ENCODE data around the gene NUPR1. TPM values are rescaled to one million over a fixed set of nuclear protein-coding genes. Genes with fewer than 3 reads are reported as not detected.
A peak's percentile ranks its signal among the peaks of the same experiment; 100 is the strongest.

Gene NUPR1
- total and polyA plus RNA-seq, 2 of the 13 experiments (the other 11 are each of a cell fraction or from before 2014, with no cell fraction given) = 18.0 to 25.6 TPM

- TF ChIP-seq, protein P1, sequence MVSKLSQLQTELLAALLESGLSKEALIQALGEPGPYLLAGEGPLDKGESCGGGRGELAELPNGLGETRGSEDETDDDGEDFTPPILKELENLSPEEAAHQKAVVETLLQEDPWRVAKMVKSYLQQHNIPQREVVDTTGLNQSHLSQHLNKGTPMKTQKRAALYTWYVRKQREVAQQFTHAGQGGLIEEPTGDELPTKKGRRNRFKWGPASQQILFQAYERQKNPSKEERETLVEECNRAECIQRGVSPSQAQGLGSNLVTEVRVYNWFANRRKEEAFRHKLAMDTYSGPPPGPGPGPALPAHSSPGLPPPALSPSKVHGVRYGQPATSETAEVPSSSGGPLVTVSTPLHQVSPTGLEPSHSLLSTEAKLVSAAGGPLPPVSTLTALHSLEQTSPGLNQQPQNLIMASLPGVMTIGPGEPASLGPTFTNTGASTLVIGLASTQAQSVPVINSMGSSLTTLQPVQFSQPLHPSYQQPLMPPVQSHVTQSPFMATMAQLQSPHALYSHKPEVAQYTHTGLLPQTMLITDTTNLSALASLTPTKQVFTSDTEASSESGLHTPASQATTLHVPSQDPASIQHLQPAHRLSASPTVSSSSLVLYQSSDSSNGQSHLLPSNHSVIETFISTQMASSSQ (IDR thresholded peaks at IDR 0.05; ENCODE audit: low read depth) = no peak
- TF ChIP-seq, protein P1 (CRISPR knock-in tag; IDR thresholded peaks at IDR 0.05; ENCODE audit: borderline replicate concordance) = 0 out of 2 replicates have a peak, but pooled peaks have one; percentile 1
- TF ChIP-seq POLR2AphosphoS2 (IDR thresholded peaks at IDR 0.05; ENCODE audit: low read depth, low read length) = no peak
- TF ChIP-seq ZNF605 (CRISPR knock-in tag; IDR thresholded peaks at IDR 0.05) = 0 out of 2 replicates have a peak, but pooled peaks have one; percentile 16
- 0 out of 2 replicates have a peak, but pooled peaks have one; percentile 73 for TF ChIP-seq ZNF34 (CRISPR knock-in tag; IDR thresholded peaks at IDR 0.05; ENCODE audit: borderline replicate concordance)
- TF ChIP-seq DMTF1 (CRISPR knock-in tag; IDR thresholded peaks at IDR 0.05) = no peak
- TF ChIP-seq, protein P2, sequence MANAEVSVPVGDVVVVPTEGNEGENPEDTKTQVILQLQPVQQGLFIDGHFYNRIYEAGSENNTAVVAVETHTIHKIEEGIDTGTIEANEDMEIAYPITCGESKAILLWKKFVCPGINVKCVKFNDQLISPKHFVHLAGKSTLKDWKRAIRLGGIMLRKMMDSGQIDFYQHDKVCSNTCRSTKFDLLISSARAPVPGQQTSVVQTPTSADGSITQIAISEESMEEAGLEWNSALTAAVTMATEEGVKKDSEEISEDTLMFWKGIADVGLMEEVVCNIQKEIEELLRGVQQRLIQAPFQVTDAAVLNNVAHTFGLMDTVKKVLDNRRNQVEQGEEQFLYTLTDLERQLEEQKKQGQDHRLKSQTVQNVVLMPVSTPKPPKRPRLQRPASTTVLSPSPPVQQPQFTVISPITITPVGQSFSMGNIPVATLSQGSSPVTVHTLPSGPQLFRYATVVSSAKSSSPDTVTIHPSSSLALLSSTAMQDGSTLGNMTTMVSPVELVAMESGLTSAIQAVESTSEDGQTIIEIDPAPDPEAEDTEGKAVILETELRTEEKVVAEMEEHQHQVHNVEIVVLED (CRISPR knock-in tag; IDR thresholded peaks at IDR 0.05; ENCODE audit: borderline replicate concordance) = 0 out of 2 replicates have a peak, but pooled peaks have one; percentile 15
- 0 out of 2 replicates have a peak, but pooled peaks have one; percentile 4 for TF ChIP-seq CBFB (CRISPR knock-in tag; IDR thresholded peaks at IDR 0.05)
- no peak for TF ChIP-seq JUNB (CRISPR knock-in tag; IDR thresholded peaks at IDR 0.05; ENCODE audit: borderline replicate concordance)
- peak; percentile 46; the same call in 1 of the 2 replicates for TF ChIP-seq ADNP (CRISPR knock-in tag; IDR thresholded peaks at IDR 0.05)
- no peak for TF ChIP-seq IRX3 (CRISPR knock-in tag; IDR thresholded peaks at IDR 0.05; ENCODE audit: borderline replicate concordance, low read depth)
- no peak for TF ChIP-seq HOXA3 (CRISPR knock-in tag; IDR thresholded peaks at IDR 0.05)
- 0 out of 2 replicates have a peak, but pooled peaks have one; percentile 61 for TF ChIP-seq NFATC3 (CRISPR knock-in tag; IDR thresholded peaks at IDR 0.05)
- peak; percentile 26; the same call in 1 of the 2 replicates for TF ChIP-seq ZNF790 (CRISPR knock-in tag; IDR thresholded peaks at IDR 0.05; ENCODE audit: borderline replicate concordance)
- no peak for TF ChIP-seq GTF2F1 (IDR thresholded peaks at IDR 0.05; ENCODE audit: low read length)
- TF ChIP-seq BCL3 (CRISPR knock-in tag; IDR thresholded peaks at IDR 0.05) = no peak
- 0 out of 2 replicates have a peak, but pooled peaks have one; percentile 67 for TF ChIP-seq ZNF737 (CRISPR knock-in tag; IDR thresholded peaks at IDR 0.05; ENCODE audit: borderline replicate concordance)
- no peak for TF ChIP-seq ZFP82 (CRISPR knock-in tag; IDR thresholded peaks at IDR 0.05; ENCODE audit: borderline replicate concordance)
- TF ChIP-seq ZNF709 (CRISPR knock-in tag; IDR thresholded peaks at IDR 0.05) = peak; percentile 3; the same call in 1 of the 2 replicates
Measured at GRCh38 chr16:28537964-28538732, 626 bp downstream of the NUPR1 start (continued).
